IMR-90 (cell line): ENCODE measurements around the gene GPHA2. TPM values are rescaled to one million over a fixed set of nuclear protein-coding genes. Genes with fewer than 3 reads are reported as not detected.

Experiments used
- CEBPB ChIP-seq: IDR thresholded peaks from 2 replicates; pipeline ENCODE4 v1.6.1; 2012; ENCODE audit warnings: low read depth, low read length, improper control_type of control experiment
- ELK1 ChIP-seq: fragments of 150-350 bp; IDR thresholded peaks from 2 replicates; pipeline ENCODE4 v1.6.1; 2016; ENCODE audit warnings: low read depth, mild to moderate bottlenecking, low read length, moderate library complexity, borderline replicate concordance
- polyA plus RNA-seq, 3 experiments: library from polyadenylated mRNA; depleted of rRNA; stranded (reverse); fragments of >200 nt; gene quantifications; 2 replicates each; pipeline ENCODE4 v1.2.3, GENCODE V29; 2012; ENCODE audit warnings: low replicate concordance in 1 of 3
- total RNA-seq: library from RNA; depleted of rRNA; stranded (reverse); fragments of >200 nt; gene quantifications from 2 replicates; pipeline ENCODE4 v1.2.3, GENCODE V29; 2012

The GPHA2 gene
- total and polyA plus RNA-seq, 2 of the 4 experiments (the other 2 are of a cell fraction): not detected

- no peak for TF ChIP-seq ELK1
- TF ChIP-seq CEBPB: peak; percentile 63
Observed at GRCh38 chr11:64923944-64924909, 11.5 kb downstream of the GPHA2 start, which contains the start of gene PPP2R5B (continued).
